H1 (cell line): ENCODE results near the gene MPV17L2. TPM values are rescaled to one million over a fixed set of nuclear protein-coding genes. Genes with fewer than 3 reads are reported as not detected.

Experiments used
- CTCF ChIA-PET: fragments of 300-600 bp; sonication (Branson Sonifier 250); formaldehyde crosslinking; loops from one replicate; lab custom pipeline; 2021; ENCODE audit not compliant: partially characterized antibody; lab: Charles Lee
- POLR2A ChIA-PET: fragments of 300-600 bp; sonication (Branson Sonifier 250); formaldehyde crosslinking; loops from one replicate; lab custom pipeline; 2021; ENCODE audit warnings: inconsistent platforms; ENCODE audit not compliant: partially characterized antibody; lab: Charles Lee
- DNase-seq, 2 experiments: peaks; one replicate each; pipeline versions ENCODE4 v3.0.0 to v3.0.0-alpha.2; 2010 to 2022; ENCODE audit warnings: low spot score in 2 of 2, low read depth in 1 of 2, mixed read lengths in 1 of 2
- FAIRE-seq: peaks from 2 replicates; lab custom pipeline; 2011; peaks lifted over from hg19 to GRCh38; lab: Jason Lieb, UNC
- H2AFZ ChIP-seq: 2 replicates; pipeline ENCODE4 v1.8.1; 2012; ENCODE audit warnings: low read length, inconsistent platforms
- H2AK5ac ChIP-seq: 2 replicates; pipeline ENCODE4 v1.6.1; 2013; ENCODE audit warnings: low read depth, low read length
- H2BK120ac ChIP-seq: replicated peaks from 2 replicates; pipeline ENCODE3; 2013; ENCODE audit warnings: low read depth, low read length, inconsistent platforms
- H2BK12ac ChIP-seq: 2 replicates; pipeline ENCODE4 v1.6.1; 2013; ENCODE audit warnings: low read depth, low read length
- H2BK15ac ChIP-seq: 2 replicates; pipeline ENCODE4 v1.6.1; 2013; ENCODE audit warnings: low read length
- H2BK20ac ChIP-seq: 2 replicates; pipeline ENCODE4 v1.6.1; 2013; ENCODE audit warnings: low read length
- H2BK5ac ChIP-seq: 2 replicates; pipeline ENCODE4 v1.6.1; 2013; ENCODE audit warnings: low read depth, low read length
- H3K14ac ChIP-seq: 2 replicates; pipeline ENCODE4 v1.6.1; 2013; ENCODE audit warnings: inconsistent platforms; ENCODE audit not compliant: insufficient read length
- H3K18ac ChIP-seq: 2 replicates; pipeline ENCODE4 v1.6.1; 2013; ENCODE audit warnings: low read length; ENCODE audit errors: extremely low read depth
- H3K23ac ChIP-seq: 2 replicates; pipeline ENCODE4 v1.6.1; 2013; ENCODE audit warnings: inconsistent platforms; ENCODE audit not compliant: insufficient read length
- H3K23me2 ChIP-seq: 2 replicates; pipeline ENCODE4 v1.6.1; 2013; ENCODE audit warnings: low read depth, low read length
- H3K27ac ChIP-seq: 2 replicates; pipeline ENCODE4 v1.6.1; 2011; ENCODE audit warnings: low read depth, low read length, inconsistent platforms
- H3K27me3 ChIP-seq, 4 experiments: replicated peaks in 1 of 4; 1 replicate in 1 of 4; 2 replicates in 3 of 4; pipeline versions ENCODE4 v1.6.1 to v1.8.1; 2011 to 2013; ENCODE audit warnings: low read length in 3 of 4, mild to moderate bottlenecking in 3 of 4, inconsistent platforms in 2 of 4, mixed read lengths in 2 of 4, moderate library complexity in 1 of 4; ENCODE audit not compliant: control insufficient read depth in 3 of 4, insufficient read depth in 3 of 4; ENCODE audit errors: extremely low read depth in 1 of 4
- H3K36me3 ChIP-seq, 4 experiments: 2 replicates each; pipeline versions ENCODE4 v1.6.1 to v1.8.1; 2011 to 2013; ENCODE audit warnings: mild to moderate bottlenecking in 4 of 4, low read length in 3 of 4, moderate library complexity in 2 of 4, control low read depth in 1 of 4, inconsistent platforms in 1 of 4; ENCODE audit not compliant: insufficient read depth in 4 of 4, control insufficient read depth in 2 of 4
- H3K4ac ChIP-seq: replicated peaks from 2 replicates; pipeline ENCODE3; 2013; ENCODE audit warnings: low read length, low read depth, mixed read lengths, inconsistent platforms; ENCODE audit not compliant: insufficient read length
- H3K4me1 ChIP-seq, 4 experiments: replicated peaks in 1 of 4; 1 replicate in 1 of 4; 2 replicates in 3 of 4; pipeline versions ENCODE4 v1.6.1 to v1.8.1; 2011 to 2013; ENCODE audit warnings: low read length in 3 of 4, inconsistent platforms in 2 of 4, mixed read lengths in 1 of 4; ENCODE audit not compliant: insufficient read depth in 4 of 4, control insufficient read depth in 3 of 4
- H3K4me2 ChIP-seq, 2 experiments: 2 replicates each; pipeline versions ENCODE4 v1.6.1 to v1.8.1; 2011 to 2013; ENCODE audit warnings: low read depth in 2 of 2, low read length in 2 of 2, control low read depth in 1 of 2, inconsistent platforms in 1 of 2, mild to moderate bottlenecking in 1 of 2; ENCODE audit not compliant: insufficient read depth in 1 of 2
- H3K4me3 ChIP-seq, 4 experiments: fragments of 200-600, 300-600 bp in 1 of 4; sonication (generic), shearing (Covaris generic), sonication (Bioruptor Twin) in 1 of 4; 2 replicates each; pipeline versions ENCODE4 v1.5.1 to v1.8.1; 2011 to 2016; ENCODE audit warnings: low read length in 4 of 4, low read depth in 3 of 4, control low read depth in 2 of 4, inconsistent platforms in 2 of 4, mild to moderate bottlenecking in 2 of 4, mixed read lengths in 1 of 4, moderate library complexity in 1 of 4; ENCODE audit not compliant: insufficient read depth in 2 of 4; ENCODE audit errors: extremely low read depth in 1 of 4
- H3K56ac ChIP-seq: replicated peaks from 2 replicates; pipeline ENCODE3; 2013; ENCODE audit warnings: low read depth, mild to moderate bottlenecking, mixed read lengths, low read length, inconsistent platforms; ENCODE audit not compliant: insufficient read length
- H3K79me1 ChIP-seq: 2 replicates; pipeline ENCODE4 v1.6.1; 2013; ENCODE audit warnings: low read depth, low read length, control low read depth
- H3K79me2 ChIP-seq, 2 experiments: 2 replicates each; pipeline versions ENCODE4 v1.6.1 to v1.8.1; 2012 to 2013; ENCODE audit warnings: low read length in 2 of 2, mild to moderate bottlenecking in 2 of 2, inconsistent platforms in 1 of 2; ENCODE audit not compliant: insufficient read depth in 2 of 2, control insufficient read depth in 1 of 2
- H3K9ac ChIP-seq, 4 experiments: replicated peaks in 1 of 4; 1 replicate in 1 of 4; 2 replicates in 3 of 4; pipeline versions ENCODE4 v1.6.1 to v1.8.1; 2011 to 2013; ENCODE audit warnings: low read depth in 3 of 4, low read length in 3 of 4, control low read depth in 2 of 4, mild to moderate bottlenecking in 2 of 4, moderate library complexity in 2 of 4, inconsistent platforms in 1 of 4; ENCODE audit errors: extremely low read depth in 1 of 4
- H3K9me3 ChIP-seq, 2 experiments: 2 replicates each; pipeline versions ENCODE4 v1.6.1 to v1.8.1; 2012 to 2013; ENCODE audit warnings: mild to moderate bottlenecking in 2 of 2, moderate library complexity in 2 of 2, control low read depth in 1 of 2, inconsistent platforms in 1 of 2, low read depth in 1 of 2, low read length in 1 of 2, mixed read lengths in 1 of 2; ENCODE audit not compliant: insufficient read depth in 2 of 2
- H4K20me1 ChIP-seq, 2 experiments: replicated peaks in 1 of 2; 2 replicates each; pipeline versions ENCODE3 to v1.8.1; 2011 to 2013; ENCODE audit warnings: inconsistent platforms in 2 of 2, low read length in 2 of 2, mild to moderate bottlenecking in 1 of 2; ENCODE audit not compliant: insufficient read depth in 2 of 2, control insufficient read depth in 1 of 2
- H4K5ac ChIP-seq: 2 replicates; pipeline ENCODE4 v1.6.1; 2013; ENCODE audit warnings: low read length, low read depth, mixed read lengths, inconsistent platforms; ENCODE audit not compliant: insufficient read length
- H4K8ac ChIP-seq: 2 replicates; pipeline ENCODE4 v1.8.0; 2013; ENCODE audit warnings: mild to moderate bottlenecking, moderate library complexity, low read length, inconsistent platforms; ENCODE audit not compliant: insufficient read depth; ENCODE audit errors: extremely low read depth
- H4K91ac ChIP-seq: replicated peaks from 2 replicates; pipeline ENCODE3; 2013; ENCODE audit warnings: low read length, mixed read lengths, inconsistent platforms; ENCODE audit not compliant: insufficient read length
- E2F6 ChIP-seq: IDR thresholded peaks from 2 replicates; pipeline ENCODE4 v1.6.1; 2012; ENCODE audit warnings: inconsistent platforms
- RAD21 ChIP-seq, 2 experiments: IDR thresholded peaks in 1 of 2; conservative IDR thresholded peaks in 1 of 2; 2 replicates each; pipeline ENCODE4 v1.6.1; 2011; ENCODE audit warnings: low read depth in 2 of 2, low read length in 2 of 2, improper control_type of control experiment in 1 of 2, inconsistent platforms in 1 of 2, mild to moderate bottlenecking in 1 of 2, moderate library complexity in 1 of 2
- WGBS, 2 experiments: shearing (Covaris generic) in 1 of 2; methylation state at CpG; one replicate each; pipeline versions ENCODE4 v1.1.6 to v1.1.7; 2013 to 2015; ENCODE audit warnings: low lambda C conversion rate in 2 of 2, mixed read lengths in 2 of 2, inconsistent platforms in 1 of 2, low coverage in 1 of 2, missing lambda C conversion rate in 1 of 2; ENCODE audit not compliant: insufficient replicate concordance in 2 of 2, insufficient coverage in 1 of 2, insufficient read length in 1 of 2; ENCODE audit errors: extremely low coverage in 1 of 2, missing lambda C conversion rate in 1 of 2; 5-methylcytosine and 5-hydroxymethylcytosine counted together
- polyA plus RNA-seq, 7 experiments: library from polyadenylated mRNA; depleted of rRNA in 3 of 7; stranded (reverse) in 5 of 7; unstranded in 2 of 7; fragments of >200 nt in 5 of 7; fragments of 200-250 nt in 2 of 7; gene quantifications; 1 replicate in 5 of 7; 2 replicates in 1 of 7; 4 replicates in 1 of 7; pipeline versions ENCODE4 v1.2.1 to v1.2.3, GENCODE V29; 2011 to 2013; ENCODE audit warnings: missing spikeins in 2 of 7, mixed read lengths in 2 of 7
- total RNA-seq: library from RNA; stranded (reverse); fragmentation: NEBNext Ultra II Directional; extraction: Animal tissue kit (Norgen Biotek cat#: 25700); gene quantifications from 2 replicates; pipeline ENCODE4 v1.2.1, GENCODE V29; 2021

MPV17L2 gene
- total and polyA plus RNA-seq, 2 of the 8 experiments (the other 6 are each of a cell fraction or from before 2014, with no cell fraction given), result 24.2 to 82.6 TPM

GRCh38 chr19:18174983-18175382, 18.0 kb upstream of the MPV17L2 start:
- H2BK20ac ChIP-seq, result no peak overlapping the region
- H3K4me2 ChIP-seq, result peak overlapping the region; percentile 61 to 81; a peak in 1 of 4 replicates
- no peak overlapping the region for H4K5ac ChIP-seq
- POLR2A ChIA-PET, result interaction anchor here (1.0 to 1.8 kb wide), 5 partner anchors 9 to 148 kb away, joined by 3 to 11 read pairs (median 3); partner anchors contain the start of gene LSM4
- H3K23ac ChIP-seq, result no peak overlapping the region
- no peak overlapping the region for H3K14ac ChIP-seq
- no peak overlapping the region for H2AK5ac ChIP-seq
- H3K4ac ChIP-seq, result peak overlapping the region; percentile 66
- H4K8ac ChIP-seq, result no peak overlapping the region
- no peaks in the 10 kb centered on the region for H3K79me2 ChIP-seq
- no peaks in the 10 kb centered on the region for H3K36me3 ChIP-seq
- no peaks in the 10 kb centered on the region for H3K9me3 ChIP-seq
- H3K27ac ChIP-seq, result no peak overlapping the region
- peak overlapping the region; percentile 49 for H2BK120ac ChIP-seq
- 0 out of 2 replicates have a peak overlapping the region, but pooled peaks have one; percentile 23 for H2BK5ac ChIP-seq
- H2AFZ ChIP-seq, result no peak overlapping the region
- peaks cover 6% of the 10 kb centered on the region; the same call in 1 of the 2 replicates for H3K23me2 ChIP-seq
- TF ChIP-seq E2F6 (no peak), RAD21 (IDR thresholded peaks at IDR 0.05 in 1 of 2, conservative IDR thresholded peaks at IDR 0.05 in 1 of 2; ENCODE audit: low read depth in 2 of 2, low read length in 2 of 2) (no peak)
- H3K27me3 ChIP-seq, result peaks cover 0 to 17% (median 7%) of the 10 kb centered on the region in 4 experiments; a peak in 5 of 7 replicates
- peaks cover 0 to 5% (median 2%) of the 10 kb centered on the region in 4 experiments; a peak in 2 of 7 replicates for H3K4me1 ChIP-seq
- peaks cover 0 to 1% of the 10 kb centered on the region in 2 experiments for H4K20me1 ChIP-seq
- no peak overlapping the region for H3K18ac ChIP-seq
- no peak overlapping the region for H2BK12ac ChIP-seq
- H3K4me3 ChIP-seq, result no peak overlapping the region
- H3K56ac ChIP-seq, result no peak overlapping the region
- 84% methylated on average over 11 of the region's 11 CpGs; no CpG with 5 or more reads in 1 of the 2 experiments for WGBS, 2 experiments
- DNase-seq, result no peak
- no peak for FAIRE-seq
- H2BK15ac ChIP-seq, result no peak overlapping the region
- no peak overlapping the region for H3K9ac ChIP-seq
- CTCF ChIA-PET, result interaction anchor here (1.0 to 4.4 kb wide), 3 partner anchors 14 to 77 kb away, joined by 3 to 21 read pairs (median 3); no protein-coding TSS in a partner anchor
- H3K79me1 ChIP-seq, result no peaks in the 10 kb centered on the region
- H4K91ac ChIP-seq, result no peak overlapping the region
